Measurements from ENCODE around the gene IGFBP7. TPM values are rescaled to one million over a fixed set of nuclear protein-coding genes. Genes with fewer than 3 reads are reported as not detected.
"Not testable (repeated sequence)": the region's sequence is repeated elsewhere in the genome, so short reads cannot be mapped to it uniquely, and the experiment has no call there.

Gene IGFBP7
- total RNA-seq, 1 donor from 2014 or later: not detected

DNA sequence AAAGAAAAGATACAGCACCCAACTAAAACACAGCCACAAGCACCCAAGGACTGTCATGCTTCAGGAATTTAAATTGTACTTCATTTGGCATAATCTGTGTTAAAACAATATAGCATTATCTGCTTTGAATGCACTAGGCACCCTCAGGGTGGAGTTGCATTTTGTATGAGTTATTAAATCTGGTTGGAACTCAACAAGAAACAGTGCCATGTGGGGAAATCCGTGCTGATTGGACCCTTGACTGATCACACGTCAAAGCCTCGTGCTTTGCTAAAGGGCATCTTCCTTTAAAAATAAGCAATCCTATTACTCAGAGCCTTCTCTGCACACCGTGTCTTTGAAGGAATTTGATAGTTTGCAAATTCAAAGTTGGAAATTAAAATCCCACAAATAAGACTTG is 35.4 kb downstream of the IGFBP7 start:
- intact Hi-C loops (cut with micrococcal nuclease): no loop called here

DNA sequence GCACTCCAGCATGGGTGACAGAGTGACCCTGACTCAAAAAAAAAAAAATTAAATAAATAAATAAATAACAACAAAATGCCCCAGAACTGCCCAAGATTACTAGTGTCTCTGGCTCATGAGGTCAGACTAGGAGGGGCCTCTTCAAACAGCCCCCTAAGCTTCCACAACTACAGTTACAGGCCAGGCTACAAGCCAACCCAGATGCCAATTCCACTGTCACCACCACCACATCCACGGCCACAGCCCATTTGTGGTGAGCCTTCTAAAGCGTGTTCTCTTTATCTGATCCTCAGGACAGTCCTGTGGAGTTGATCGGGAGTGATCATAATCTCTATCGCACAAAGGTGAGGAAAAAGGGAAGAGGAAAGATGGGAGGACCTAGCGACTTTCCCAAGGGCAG is 36.6 kb downstream of the IGFBP7 start:
- intact Hi-C loops (cut with micrococcal nuclease): no loop called here

DNA sequence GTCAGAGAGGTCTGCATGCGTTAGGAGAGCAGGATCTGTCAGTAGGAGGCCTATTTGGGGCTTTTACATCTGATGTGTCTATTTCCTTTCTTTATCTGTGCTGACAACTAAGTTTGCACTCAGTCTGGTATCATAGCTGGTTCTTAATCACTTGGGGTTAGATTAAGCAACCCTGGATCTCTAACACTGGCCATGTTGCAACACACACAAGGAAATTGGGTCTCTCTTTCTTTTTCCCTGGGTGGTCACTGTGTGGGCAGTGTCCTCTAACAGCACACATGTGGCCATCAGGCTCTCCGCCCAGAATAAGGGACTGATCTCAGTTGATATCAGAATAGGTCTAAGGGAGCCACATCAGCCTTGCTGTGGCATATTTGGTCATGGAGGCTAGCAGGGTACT is 38.9 kb downstream of the IGFBP7 start:
- intact Hi-C loops (cut with micrococcal nuclease): no loop called here

DNA sequence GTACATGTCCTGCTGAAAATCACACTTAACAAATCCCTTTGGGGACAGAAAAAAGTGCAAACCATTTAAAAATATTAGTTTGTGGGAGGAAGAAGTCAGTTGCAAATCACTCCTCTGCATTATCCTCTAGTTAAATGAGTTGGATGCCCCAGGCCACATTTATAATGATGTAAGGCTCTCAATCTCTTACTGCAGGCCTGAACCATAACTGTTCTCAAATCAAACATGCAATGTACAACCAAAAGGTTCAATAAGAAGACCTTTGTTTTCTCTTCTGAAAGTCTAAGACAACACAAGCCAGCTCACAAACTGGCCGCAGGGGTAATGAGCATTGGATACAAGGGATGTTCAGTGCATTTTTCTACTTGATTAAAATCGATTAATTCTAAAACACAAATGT is 39.7 kb downstream of the IGFBP7 start:
- intact Hi-C loops (cut with micrococcal nuclease): no loop called here

DNA sequence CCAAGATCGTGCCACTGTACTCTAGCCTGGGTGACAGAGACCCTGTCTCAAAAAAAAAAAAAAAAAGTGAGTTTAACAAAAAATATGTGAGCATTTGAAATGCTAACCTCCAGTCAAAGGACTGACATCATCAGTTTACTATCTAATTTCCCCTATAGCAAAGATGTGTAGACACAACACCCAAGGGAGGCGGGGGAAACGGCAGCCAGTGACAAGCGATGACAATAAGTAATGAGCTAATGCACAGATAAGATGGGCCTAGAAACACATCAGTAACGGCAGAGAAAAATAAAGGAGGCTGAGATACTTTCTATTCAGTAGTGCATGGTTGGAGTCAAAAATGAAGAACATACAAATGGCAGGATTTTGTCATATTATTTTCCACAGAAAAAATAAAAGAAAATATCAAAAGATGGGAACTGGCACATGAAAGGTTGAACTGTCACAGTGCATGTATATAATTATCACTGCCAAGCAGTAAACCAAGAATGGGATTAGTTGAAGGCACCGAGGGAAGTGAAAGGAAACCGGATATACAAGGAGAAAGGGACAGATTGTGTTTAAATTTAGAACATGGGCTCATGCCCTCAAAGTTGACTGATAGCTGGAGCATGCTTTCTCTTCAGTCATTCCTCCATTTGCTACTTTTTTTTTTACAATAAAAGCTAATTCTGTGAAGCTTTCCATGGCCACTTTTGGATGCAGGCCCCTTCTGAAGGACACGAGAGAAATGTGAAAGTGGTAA is 41.8 kb downstream of the IGFBP7 start:
- intact Hi-C loops (cut with micrococcal nuclease): no loop called here

DNA sequence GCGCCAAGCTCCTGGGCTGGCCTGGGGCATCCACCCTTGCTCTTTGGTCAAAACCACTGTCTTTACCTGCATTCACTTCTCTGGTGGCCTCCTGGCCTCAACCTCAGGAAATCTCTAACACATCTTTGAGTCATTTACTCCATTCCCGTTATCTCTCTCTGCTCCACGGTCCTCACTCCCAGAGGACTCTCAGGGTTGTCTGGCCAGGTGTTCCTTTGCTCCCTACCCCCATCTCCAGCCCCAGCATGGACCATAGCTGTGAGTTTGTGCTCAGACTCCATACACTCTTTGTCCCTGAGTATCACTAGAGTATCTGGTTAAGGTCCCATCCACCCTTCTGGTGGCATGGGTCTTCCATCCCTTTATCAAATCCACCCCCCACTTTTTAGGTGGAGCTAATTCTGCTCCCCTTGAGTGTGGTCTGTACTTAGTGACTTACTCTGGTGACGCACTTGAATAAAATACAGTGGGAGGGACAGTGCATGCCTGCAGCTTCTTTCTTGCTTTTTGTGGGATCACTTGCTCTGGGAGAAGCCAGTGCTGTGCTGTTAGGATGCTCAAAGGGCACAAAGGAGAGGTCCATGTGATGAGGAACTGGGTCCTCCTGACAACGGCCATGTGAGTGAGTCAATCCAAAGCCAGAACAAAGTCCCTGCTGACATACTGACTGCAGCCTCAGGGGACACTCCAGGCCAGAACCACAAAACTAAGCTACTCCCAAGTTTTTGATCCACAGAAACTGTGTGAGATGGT is 44.3 kb downstream of the IGFBP7 start:
- intact Hi-C loops (cut with micrococcal nuclease): no loop called here

DNA sequence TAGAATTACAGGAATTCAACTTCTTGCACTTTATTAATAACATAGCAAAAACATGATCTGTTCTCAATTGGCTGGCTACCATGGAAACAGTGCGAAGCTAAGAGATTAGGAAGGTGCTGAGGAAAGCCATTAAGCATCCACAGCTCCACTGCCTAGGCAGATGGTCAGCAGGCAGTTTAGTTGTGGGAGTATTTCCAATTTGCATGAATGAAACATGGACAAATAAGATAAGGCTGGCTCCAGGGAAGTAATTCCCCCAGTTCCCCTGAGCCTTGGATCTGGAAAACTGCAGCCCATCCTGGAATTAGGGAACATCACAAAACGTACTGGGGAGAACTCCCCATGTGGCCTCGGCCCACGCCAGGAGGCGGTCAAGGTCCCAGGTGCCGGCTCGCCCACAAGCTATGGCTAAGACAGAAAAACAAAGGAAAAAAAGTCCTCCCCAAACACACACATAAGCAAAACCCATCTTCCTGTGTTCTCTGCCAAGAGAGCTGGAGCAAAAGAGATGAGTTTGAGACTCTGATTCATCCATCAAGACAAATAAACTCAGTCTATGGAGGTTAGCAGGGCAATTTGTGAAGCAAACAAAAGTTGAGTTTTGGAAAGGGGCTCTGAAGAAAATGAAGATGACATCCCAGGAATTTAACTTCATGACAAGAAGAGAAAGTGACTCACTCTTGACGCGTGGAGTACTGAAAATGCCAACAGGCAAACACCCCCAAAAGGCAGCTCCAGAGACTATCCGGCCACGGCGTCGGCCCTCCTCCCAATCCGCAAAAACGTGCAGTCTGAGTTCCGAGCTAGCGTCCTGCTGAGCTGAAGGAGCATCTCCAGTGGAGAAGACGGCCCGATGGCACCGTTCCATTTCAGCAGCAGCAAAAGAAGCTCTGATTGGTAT is 45.1 kb downstream of the IGFBP7 start:
- intact Hi-C loops (cut with micrococcal nuclease): no loop called here

DNA sequence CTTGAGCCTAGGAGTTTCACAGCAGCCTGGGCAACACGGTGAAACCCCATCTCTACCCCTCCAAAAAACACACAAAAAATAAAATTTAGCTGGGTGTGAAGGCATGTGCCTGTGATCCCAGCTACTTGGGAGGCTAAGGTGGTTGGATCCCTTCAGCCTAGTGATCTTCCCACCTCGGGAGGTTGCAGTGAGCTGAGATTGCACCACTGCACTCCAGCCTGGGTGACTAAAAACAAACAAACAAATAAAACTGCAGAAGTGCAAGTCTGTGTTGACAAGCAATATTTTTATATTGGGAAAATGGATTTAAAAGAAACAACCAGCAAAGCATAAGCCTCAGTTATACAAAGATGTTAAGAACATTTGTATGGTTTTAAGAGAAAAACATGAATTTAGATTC is 46.1 kb downstream of the IGFBP7 start:
- intact Hi-C loops (cut with micrococcal nuclease): no loop called here

DNA sequence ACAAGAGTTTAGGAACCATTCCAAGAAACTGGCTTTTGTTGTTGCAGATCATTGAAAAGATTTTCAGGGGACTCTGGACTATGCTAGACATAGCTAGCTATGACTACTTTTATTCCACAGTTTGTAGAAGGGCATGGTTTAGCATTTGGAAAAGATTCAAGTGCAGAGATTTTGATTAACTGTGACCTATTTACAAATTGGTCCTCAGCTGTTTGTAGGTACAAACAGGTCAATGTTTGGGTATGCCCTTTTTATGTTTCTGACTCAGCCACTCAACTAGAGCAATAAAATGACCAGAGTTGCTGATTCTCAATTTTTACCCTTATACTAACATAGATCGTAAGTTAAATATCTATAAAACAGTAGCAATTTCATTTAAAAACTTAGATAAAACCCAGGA is 46.7 kb downstream of the IGFBP7 start:
- intact Hi-C loops (cut with micrococcal nuclease): no loop called here

DNA sequence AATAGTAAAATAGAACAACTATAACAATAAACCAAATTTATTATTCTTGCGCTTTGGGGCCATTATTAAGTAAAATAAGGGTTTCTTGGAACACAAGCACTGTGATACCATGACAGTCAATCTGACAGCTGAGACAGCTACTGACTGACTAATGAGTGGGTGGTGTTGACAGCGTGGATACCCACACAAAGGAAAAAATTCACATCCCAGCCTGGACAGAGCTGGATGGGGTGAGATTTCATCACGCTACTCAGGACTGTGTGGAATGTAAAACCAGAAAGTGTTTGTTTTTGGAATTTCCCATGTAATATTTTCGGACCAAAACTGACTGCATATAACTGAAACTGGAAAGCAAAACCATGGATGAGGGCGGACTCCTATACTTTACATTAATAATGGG is 48.8 kb downstream of the IGFBP7 start:
- intact Hi-C loops (cut with micrococcal nuclease): no loop called here

DNA sequence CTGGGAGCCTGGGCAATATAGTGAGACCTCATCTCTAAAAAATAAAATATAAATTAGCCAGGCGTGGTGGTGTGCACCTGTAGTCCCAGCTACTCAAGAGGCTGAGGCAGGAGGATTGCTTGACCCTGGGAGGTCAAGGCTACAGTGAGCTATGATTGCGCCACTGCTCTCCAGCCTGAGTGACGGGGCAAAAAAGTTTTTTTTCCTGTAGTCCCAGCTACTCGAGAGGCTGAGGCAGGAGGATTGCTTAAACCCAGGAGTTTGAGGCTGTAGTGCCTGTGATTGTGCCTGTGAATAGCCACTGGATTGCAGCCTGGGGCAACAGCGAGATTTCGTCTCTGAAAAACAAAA is 49.5 kb downstream of the IGFBP7 start:
- intact Hi-C loops (cut with micrococcal nuclease): not testable (repeated sequence)

DNA sequence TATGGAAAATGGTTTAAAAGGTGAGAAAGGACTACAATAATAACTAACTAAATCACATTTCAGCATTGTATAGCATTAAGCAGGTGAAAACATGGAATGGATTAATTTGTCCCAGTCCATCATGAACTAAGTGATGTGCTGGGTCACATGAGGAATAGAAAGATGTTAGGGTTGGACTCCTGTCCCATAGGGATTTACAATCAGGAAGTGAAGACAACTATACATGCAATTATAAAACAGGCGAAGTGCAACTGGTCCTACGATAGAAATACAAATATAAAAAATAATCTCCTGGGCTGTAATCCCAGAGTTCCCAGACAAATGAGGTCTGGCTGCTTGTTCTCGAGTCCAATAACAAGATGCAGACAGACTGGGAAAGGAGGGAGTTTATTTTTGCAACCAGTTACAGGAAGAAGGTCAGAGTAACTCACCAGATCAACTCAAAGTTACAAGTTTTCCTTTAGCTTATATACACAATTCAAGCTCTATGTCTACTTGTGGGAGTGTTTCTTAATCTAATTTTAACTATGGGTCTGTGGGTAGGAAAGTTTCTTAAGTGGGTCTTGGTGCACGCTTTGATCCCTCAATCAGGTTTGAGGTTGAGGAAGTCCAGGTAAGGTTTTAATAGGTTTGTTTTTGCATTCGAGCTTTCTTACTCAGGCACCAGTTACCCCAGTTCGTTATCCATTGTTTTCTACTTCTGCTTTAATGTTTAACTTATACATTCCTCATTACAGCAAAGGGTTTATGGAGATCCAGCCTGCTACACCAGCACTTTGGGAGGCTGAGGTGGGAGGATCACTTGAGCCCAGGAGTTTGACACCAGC is 50.1 kb downstream of the IGFBP7 start:
- intact Hi-C loops (cut with micrococcal nuclease): no loop called here

DNA sequence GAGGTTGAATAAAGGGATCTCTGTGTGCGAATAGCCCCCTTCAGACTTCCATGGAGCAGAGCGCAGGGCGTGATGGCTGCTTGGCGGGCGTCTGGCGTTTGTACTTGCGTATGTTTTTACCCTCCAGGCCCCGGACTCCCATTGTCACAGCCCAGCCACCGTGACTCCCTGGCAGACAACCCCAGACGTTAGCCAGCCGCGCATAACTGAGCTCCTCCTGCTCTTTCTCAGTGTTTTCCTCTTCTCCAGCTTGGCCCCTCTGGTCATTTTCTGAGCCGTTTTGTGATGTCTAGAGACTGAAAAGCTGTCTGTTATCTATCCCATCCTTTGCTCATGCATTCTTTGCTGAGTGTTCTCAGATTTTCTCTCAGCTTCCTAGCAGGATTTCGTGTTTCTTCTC is 54.3 kb downstream of the IGFBP7 start:
- intact Hi-C loops (cut with micrococcal nuclease): no loop called here

DNA sequence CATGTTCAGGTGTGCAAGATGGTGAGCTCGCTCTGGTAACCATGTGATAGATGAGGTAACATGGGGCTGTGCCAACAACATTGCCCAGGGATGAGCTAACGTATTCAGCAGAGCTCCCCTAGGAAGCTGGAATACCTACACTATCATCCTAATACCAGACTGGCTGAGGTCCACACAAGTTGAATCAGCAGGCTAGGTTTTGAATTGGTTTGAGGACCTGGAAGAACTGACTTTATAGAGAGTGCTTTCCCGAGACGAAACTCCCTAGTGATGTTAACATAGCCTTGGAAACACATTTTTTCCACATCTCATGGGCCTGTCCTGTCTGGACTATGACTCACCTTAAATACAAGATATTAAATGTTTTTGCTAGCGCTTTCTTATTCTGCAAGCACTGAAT is 56.7 kb downstream of the IGFBP7 start:
- intact Hi-C loops (cut with micrococcal nuclease): no loop called here

DNA sequence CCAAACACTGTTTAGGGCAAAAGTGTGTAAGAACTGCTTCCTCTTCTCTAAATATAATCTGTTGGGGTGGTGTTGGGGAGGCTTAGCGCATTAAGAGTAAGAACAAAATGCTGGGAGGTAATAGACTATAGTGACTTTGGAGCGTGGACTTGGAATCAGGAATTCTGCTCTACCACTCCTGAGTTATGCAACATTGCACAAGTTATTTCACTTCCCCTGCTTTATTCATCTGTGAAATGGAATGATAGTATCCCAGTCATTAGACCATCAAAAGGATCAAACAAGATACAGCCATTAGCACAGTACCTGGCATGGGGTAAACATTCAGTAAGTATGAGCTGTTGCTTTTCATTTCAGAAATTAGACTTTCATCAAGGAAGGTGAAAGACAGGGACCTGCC is 58.7 kb downstream of the IGFBP7 start:
- intact Hi-C loops (cut with micrococcal nuclease): no loop called here

DNA sequence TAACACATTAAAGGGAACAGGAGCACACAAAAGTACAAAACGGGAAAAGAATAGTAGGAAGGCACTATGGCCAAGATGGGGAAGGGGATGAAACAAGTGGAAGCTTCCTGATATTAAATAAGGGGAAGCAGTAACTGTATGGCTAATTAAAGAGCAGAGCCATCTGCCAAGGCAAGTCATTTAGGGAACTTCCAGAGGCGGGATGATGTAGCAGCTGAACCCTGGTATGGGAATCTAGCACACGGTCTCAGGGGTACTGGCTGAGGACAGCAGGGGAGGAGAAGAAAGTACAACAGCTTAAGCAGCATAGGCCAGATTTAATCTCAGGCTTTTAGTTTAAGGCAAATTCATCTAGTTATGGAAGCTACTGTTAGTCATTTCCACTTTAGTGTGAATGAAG is 59.1 kb downstream of the IGFBP7 start:
- intact Hi-C loops (cut with micrococcal nuclease): no loop called here

DNA sequence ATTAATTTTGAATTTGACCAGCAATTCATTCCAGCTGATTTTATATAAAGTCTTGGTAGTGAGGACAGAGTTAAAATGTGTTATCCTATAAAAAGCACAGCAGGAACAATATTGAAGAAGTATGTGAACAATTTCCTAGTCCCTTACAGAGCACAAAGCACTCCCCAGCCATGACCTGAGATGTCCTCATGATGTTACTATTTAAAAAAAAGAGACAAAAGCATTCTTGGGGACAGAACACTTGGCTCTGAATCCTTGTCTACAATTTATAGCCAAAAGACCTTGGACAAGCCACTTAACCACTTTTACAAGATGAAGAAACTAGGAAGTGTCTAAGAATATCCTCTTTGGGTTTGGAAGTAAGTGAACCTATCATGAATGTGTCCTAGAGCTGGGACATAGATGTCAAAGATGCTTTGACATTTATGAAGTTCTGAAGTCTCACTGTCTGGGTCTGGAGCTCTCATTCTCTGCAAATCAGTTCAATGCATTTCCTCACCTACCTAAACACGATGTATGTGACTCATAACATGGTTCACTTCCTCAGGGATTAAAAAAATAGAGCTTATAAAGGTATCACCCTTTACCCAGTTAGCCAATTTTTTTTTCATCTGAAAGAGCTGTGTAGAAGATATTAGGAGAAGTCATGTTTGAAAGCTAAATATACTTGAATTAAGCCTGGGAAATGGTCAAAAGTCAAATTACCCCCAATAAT is 61.4 kb downstream of the IGFBP7 start:
- intact Hi-C loops (cut with micrococcal nuclease): no loop called here

DNA sequence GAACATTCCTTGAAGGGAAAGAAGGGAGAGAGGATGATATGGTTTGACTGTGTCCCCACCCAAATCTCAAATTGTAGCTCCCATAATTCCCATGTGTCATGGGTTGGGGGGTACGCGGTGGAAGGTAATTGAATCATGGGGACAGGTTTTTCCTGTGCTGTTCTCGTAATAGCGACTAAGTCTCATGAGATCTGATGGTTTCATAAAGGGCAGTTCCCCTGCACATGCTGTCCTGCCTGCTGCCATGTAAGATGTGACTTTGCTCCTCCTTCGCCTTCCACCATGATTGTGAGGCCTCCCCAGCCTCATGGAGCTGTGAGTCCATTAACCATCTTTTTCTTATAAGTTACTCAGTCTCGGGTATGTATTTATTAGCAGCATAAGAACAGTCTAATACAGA is 63.1 kb downstream of the IGFBP7 start:
- intact Hi-C loops (cut with micrococcal nuclease): not testable (repeated sequence)

DNA sequence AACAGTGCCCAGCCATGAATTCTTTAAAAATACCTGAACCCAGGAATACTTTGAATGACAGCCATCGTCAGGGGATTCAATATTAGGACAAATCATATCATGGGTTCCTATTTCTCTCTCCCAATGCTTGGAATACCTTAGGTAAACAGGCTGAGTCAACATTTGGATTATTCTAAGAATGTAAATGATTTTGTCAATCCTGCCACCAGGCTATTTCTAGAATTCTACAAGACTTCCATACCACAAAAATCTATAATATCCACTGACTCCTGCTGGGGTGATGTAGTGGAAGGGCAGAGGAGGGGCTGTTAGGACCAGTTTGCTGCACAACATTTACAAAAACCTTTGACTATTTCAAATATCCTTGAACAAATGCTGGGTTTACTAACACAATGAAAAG is 65.2 kb downstream of the IGFBP7 start:
- intact Hi-C loops (cut with micrococcal nuclease): no loop called here

DNA sequence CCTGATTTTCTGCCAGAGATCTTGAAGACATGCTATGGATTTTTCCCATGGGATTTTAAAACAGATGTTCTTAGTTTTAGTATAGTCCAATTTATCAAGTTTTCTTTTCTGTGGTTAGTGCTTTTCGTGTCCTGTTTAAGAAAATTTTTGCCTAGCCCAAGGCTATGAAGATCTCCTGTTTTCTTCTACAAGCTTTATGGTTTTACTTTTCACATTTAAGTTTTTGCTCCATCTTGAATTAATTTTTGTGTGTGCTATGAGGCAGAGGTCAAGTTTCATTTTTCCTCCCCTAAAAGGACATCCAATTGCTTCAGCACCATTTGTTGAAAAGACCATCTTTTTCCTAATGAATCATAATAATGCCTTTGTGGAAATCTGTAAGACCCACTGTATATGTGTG is 65.9 kb downstream of the IGFBP7 start:
- intact Hi-C loops (cut with micrococcal nuclease): no loop called here

Measured in T-helper 1 cell treated with Interleukin-12 subunit alpha and Interleukin-12 subunit beta and Interleukin-4 antibody, amounts not matched to agents 30 ng/mL and 1 ng/mL, for 36 hours (primary cell).